K562 (cell line): ENCODE data around the gene NRXN3. TPM values are rescaled to one million over a fixed set of nuclear protein-coding genes. Genes with fewer than 3 reads are reported as not detected.

ENCODE experiments used
- ATAC-seq: fragments of 200-7000 bp; cut with Tn5 transposase; 3 replicates; pipeline ENCODE4 v1.9.1; 2020; ENCODE audit warnings: moderate library complexity
- BruUV-seq: library from RNA; stranded (reverse); fragments of 400-500 nt; replicated peaks from 2 replicates; lab custom pipeline; 2021; lab: Mats Ljungman, UMichigan
- CTCF ChIA-PET: fragments of 300-600 bp; formaldehyde crosslinking; extraction: SDS; loops from one replicate; lab custom pipeline; 2021; ENCODE audit warnings: low intra/inter-chr PET ratio; lab: Yijun Ruan, JAX
- POLR2A ChIA-PET: fragments of 300-600, 350-650 bp; sonication (Branson Sonifier 250); formaldehyde crosslinking; extraction: SDS; loops from one replicate; lab custom pipeline; 2021; ENCODE audit warnings: antibody characterized with exemption, inconsistent platforms; lab: Yijun Ruan, JAX
- DNase-seq, 4 experiments: peaks; one replicate each; pipeline versions ENCODE4 v3.0.0 to v3.0.0-alpha.2; 2011 to 2018; ENCODE audit warnings: low spot score in 3 of 4, mixed read lengths in 3 of 4; ENCODE audit errors: extremely low read depth in 1 of 4
- FAIRE-seq: peaks from 2 replicates; lab custom pipeline; 2011; peaks lifted over from hg19 to GRCh38; lab: Jason Lieb, UNC
- H2AFZ ChIP-seq: 2 replicates; pipeline ENCODE4 v1.6.0; 2011; ENCODE audit warnings: low read depth, low read length, control low read depth, inconsistent platforms
- H3K27ac ChIP-seq: fragments of 200-600 bp; 3 replicates; pipeline ENCODE4 v1.8.0; 2011; ENCODE audit warnings: low read depth, mild to moderate bottlenecking, control low read depth, inconsistent platforms, low read length, moderate library complexity, mixed read lengths; ENCODE audit errors: extremely low read depth
- H3K27me3 ChIP-seq, 2 experiments: fragments of 300-600 bp in 1 of 2; 2 replicates in 1 of 2; 3 replicates in 1 of 2; pipeline versions ENCODE4 v1.6.0 to v1.8.0; 2011; ENCODE audit warnings: inconsistent platforms in 2 of 2, low read length in 2 of 2, mild to moderate bottlenecking in 1 of 2, mixed read lengths in 1 of 2, moderate library complexity in 1 of 2; ENCODE audit not compliant: control insufficient read depth in 2 of 2, insufficient read depth in 2 of 2
- H3K36me3 ChIP-seq: fragments of 300-600 bp; 3 replicates; pipeline ENCODE4 v1.8.0; 2011; ENCODE audit warnings: mild to moderate bottlenecking, low read length, inconsistent platforms; ENCODE audit not compliant: control insufficient read depth, insufficient read depth
- H3K4me1 ChIP-seq, 2 experiments: fragments of 200-600 bp in 1 of 2; replicated peaks in 1 of 2; 2 replicates in 1 of 2; 3 replicates in 1 of 2; pipeline versions ENCODE4 v1.5.1 to v1.8.0; 2011; ENCODE audit warnings: inconsistent platforms in 2 of 2, low read length in 2 of 2, mild to moderate bottlenecking in 1 of 2, mixed read lengths in 1 of 2, moderate library complexity in 1 of 2; ENCODE audit not compliant: control insufficient read depth in 2 of 2, insufficient read depth in 2 of 2
- H3K4me2 ChIP-seq: 2 replicates; pipeline ENCODE4 v1.6.1; 2011; ENCODE audit warnings: low read length, control low read depth, inconsistent platforms, mixed read lengths; ENCODE audit not compliant: insufficient read depth
- H3K4me3 ChIP-seq: fragments of 200-600 bp; sonication (generic), shearing (Covaris generic); 2 replicates; pipeline ENCODE4 v1.5.1; 2016; ENCODE audit warnings: control low read depth, inconsistent platforms
- H3K79me2 ChIP-seq: fragments of 200-600 bp; 3 replicates; pipeline ENCODE4 v1.8.0; 2011; ENCODE audit warnings: low read length, inconsistent platforms; ENCODE audit not compliant: control insufficient read depth, insufficient read depth
- H3K9ac ChIP-seq, 2 experiments: 2 replicates each; pipeline versions ENCODE4 v1.6.0 to v1.6.1; 2011; ENCODE audit warnings: low read depth in 2 of 2, low read length in 2 of 2, control low read depth in 1 of 2, inconsistent platforms in 1 of 2, mild to moderate bottlenecking in 1 of 2, mixed read lengths in 1 of 2; ENCODE audit not compliant: insufficient read depth in 1 of 2
- H3K9me1 ChIP-seq: one replicate; pipeline ENCODE4 v1.6.0; 2011; ENCODE audit warnings: inconsistent platforms, mild to moderate bottlenecking, low read length, moderate library complexity; ENCODE audit not compliant: control insufficient read depth, insufficient read depth
- H3K9me3 ChIP-seq: replicated peaks from 2 replicates; pipeline ENCODE4 v1.5.1; 2011; ENCODE audit warnings: low read depth, low read length, inconsistent platforms; ENCODE audit not compliant: control insufficient read depth, insufficient read depth
- H4K20me1 ChIP-seq: replicated peaks from 2 replicates; pipeline ENCODE4 v1.6.1; 2011; ENCODE audit warnings: low read length, inconsistent platforms, mixed read lengths; ENCODE audit not compliant: control insufficient read depth, insufficient read depth
- ARID3B ChIP-seq: fragments of 250-450 bp; sonication (Bioruptor Pico); IDR thresholded peaks from 2 replicates; pipeline ENCODE4 v1.4.0; 2020; ENCODE audit warnings: borderline replicate concordance
- CBX5 ChIP-seq: IDR thresholded peaks from 2 replicates; pipeline ENCODE4 v1.6.1; 2014; ENCODE audit warnings: low read depth, borderline replicate concordance
- DACH1 ChIP-seq: fragments of 450-650 bp; IDR thresholded peaks from 2 replicates; pipeline ENCODE4 v1.6.1; 2018; ENCODE audit not compliant: partially characterized antibody
- DEAF1 ChIP-seq: fragments of 450-650 bp; formaldehyde crosslinking; IDR thresholded peaks from 2 replicates; pipeline ENCODE4 v1.4.0; 2020; ENCODE audit warnings: mild to moderate bottlenecking, moderate library complexity
- E2F1 ChIP-seq: sonication (generic); formaldehyde crosslinking; IDR thresholded peaks from 2 replicates; pipeline ENCODE4 v1.8.1; 2023; ENCODE audit warnings: mild to moderate bottlenecking, missing genetic modification reagents, moderate library complexity
- FIP1L1 ChIP-seq: fragments of 200-400 bp; formaldehyde crosslinking; IDR thresholded peaks from 2 replicates; pipeline ENCODE4 v1.6.1; 2018; ENCODE audit warnings: mild to moderate bottlenecking, low read depth, low read length; ENCODE audit not compliant: poor library complexity, severe bottlenecking
- FOXJ3 ChIP-seq: sonication (generic); formaldehyde crosslinking; IDR thresholded peaks from 2 replicates; pipeline ENCODE4 v1.4.0; 2020; ENCODE audit warnings: mild to moderate bottlenecking, missing genetic modification reagents
- NKRF ChIP-seq: fragments of 450-650 bp; IDR thresholded peaks from 2 replicates; pipeline ENCODE4 v1.6.1; 2016; ENCODE audit warnings: borderline replicate concordance
- RBM22 ChIP-seq: fragments of 200-400 bp; formaldehyde crosslinking; IDR thresholded peaks from 2 replicates; pipeline ENCODE4 v1.6.1; 2018; ENCODE audit warnings: low read length, low read depth; ENCODE audit not compliant: poor library complexity, severe bottlenecking
- ZNF146 ChIP-seq: IDR thresholded peaks from one replicate; pipeline ENCODE4 v1.6.1; 2018; ENCODE audit warnings: missing compliant biosample characterization; ENCODE audit not compliant: unreplicated experiment
- ZNF24 ChIP-seq: fragments of 450-650 bp; IDR thresholded peaks from 2 replicates; pipeline ENCODE4 v1.6.1; 2016
- ZNF589 ChIP-seq: fragments of 200-800 bp; sonication (Bioruptor generic); IDR thresholded peaks from 2 replicates; pipeline ENCODE4 v1.6.1; 2016; ENCODE audit warnings: low read depth, missing genetic modification characterization, missing compliant biosample characterization
- ZNF695 ChIP-seq: fragments of 450-650 bp; formaldehyde crosslinking; IDR thresholded peaks from 2 replicates; pipeline ENCODE4 v1.4.0; 2020; ENCODE audit warnings: mild to moderate bottlenecking, moderate library complexity
- ZNF778 ChIP-seq: fragments of 450-650 bp; formaldehyde crosslinking; IDR thresholded peaks from 2 replicates; pipeline ENCODE4 v1.4.0; 2020; ENCODE audit warnings: mild to moderate bottlenecking, moderate library complexity
- WGBS: fragments of 100-300 bp; shearing (Covaris generic); methylation state at CpG from one replicate; pipeline ENCODE4 v1.1.6; 2016; ENCODE audit warnings: low coverage, mixed read lengths; ENCODE audit not compliant: insufficient coverage; ENCODE audit errors: missing lambda C conversion rate; 5-methylcytosine and 5-hydroxymethylcytosine counted together
- in situ Hi-C: fragments of 300-500 bp; cut with MboI; formaldehyde crosslinking; loops from 4 replicates; pipeline ENCODE4 v1.15.0; 2018; ENCODE audit warnings: inconsistent platforms, mixed read lengths
- intact Hi-C: fragments of 100-400 bp; cut with micrococcal nuclease; formaldehyde crosslinking; loops from 2 replicates; pipeline ENCODE4 v1.14.2; 2022
- polyA plus RNA-seq, 8 experiments: library from polyadenylated mRNA; depleted of rRNA in 4 of 8; stranded (reverse) in 5 of 8; unstranded in 3 of 8; fragments of >200 nt; fragmentation: Nextera tagmentation in 2 of 8; fragmentation: Illumina TruSeq in 1 of 8; extraction: Ambion mirVana in 2 of 8; extraction: Trizol in 1 of 8; gene quantifications; 2 replicates each; pipeline versions ENCODE4 v1.2.1 to v1.2.3, GENCODE V29; 2011 to 2014; ENCODE audit warnings: inconsistent platforms in 1 of 8, missing spikeins in 1 of 8
- total RNA-seq, 7 experiments: library from RNA; depleted of rRNA in 6 of 7; stranded (reverse); fragments of >200 nt in 6 of 7; fragmentation: Illumina TruSeq in 2 of 7; extraction: Trizol in 2 of 7; gene quantifications; 2 replicates each; pipeline versions ENCODE4 v1.2.1 to v1.2.3, GENCODE V29; 2011 to 2021; ENCODE audit warnings: low replicate concordance in 1 of 7

NRXN3 gene
- total and polyA plus RNA-seq, 9 of the 15 experiments (the other 6 are each of a cell fraction or from before 2014, with no cell fraction given), result 0.09 TPM; not detected in 8

- Histone ChIP-seq H3K9me3 (no peaks in the 10 kb centered on the region), H3K4me3 (no peak overlapping the region), H3K9me1 (no peaks in the 10 kb centered on the region), H4K20me1 (no peaks in the 10 kb centered on the region), H3K4me2 (no peak overlapping the region), H3K4me1 (no peaks in the 10 kb centered on the region), H3K27me3 (no peaks in the 10 kb centered on the region), H3K79me2 (no peaks in the 10 kb centered on the region), H3K27ac (no peak overlapping the region), H3K9ac (no peak overlapping the region), H3K36me3 (no peaks in the 10 kb centered on the region), H2AFZ (no peak overlapping the region)
- no peak for FAIRE-seq
- intact Hi-C loops, result no loop called here
- BruUV-seq, result no TSS peak
- ChIA-PET POLR2A (no interaction called here), CTCF (no interaction called here)
- no peak for DNase-seq
- no peak for TF ChIP-seq FIP1L1
- no peak for TF ChIP-seq NKRF
- no peak for TF ChIP-seq ZNF778 (CRISPR knock-in tag)
- no peak for TF ChIP-seq ZNF146 (CRISPR knock-in tag)
- TF ChIP-seq DEAF1 (CRISPR knock-in tag), result no peak
- no peak for TF ChIP-seq ARID3B (CRISPR knock-in tag)
- no peak for TF ChIP-seq E2F1
- TF ChIP-seq ZNF24, result no peak
- TF ChIP-seq ZNF695 (CRISPR knock-in tag), result no peak
- no peak for TF ChIP-seq RBM22
- no peak for TF ChIP-seq ZNF589 (CRISPR knock-in tag)
- no peak for TF ChIP-seq DACH1
- TF ChIP-seq FOXJ3 (CRISPR knock-in tag), result no peak
- TF ChIP-seq CBX5, result no peak
- 0% methylated on average over 3 of the region's 3 CpGs for WGBS
- ATAC-seq, result no peak
- in situ Hi-C loops, result no loop called here
These were observed 1323.0 kb downstream of the NRXN3 start for GRCh38 chr14:79493081-79493645.
